GM18499 (cell line): ENCODE data around the gene MAPK1.
"Not testable (repeated sequence)": the region's sequence is repeated elsewhere in the genome, so short reads cannot be mapped to it uniquely, and the experiment has no call there.

Experiments used
- ATAC-seq: cut with Tn5 transposase; IDR thresholded peaks from one replicate; pipeline ENCODE4 v1.9.1; 2021; ENCODE audit warnings: moderate number of reproducible peaks; ENCODE audit not compliant: insufficient read depth, unreplicated experiment

Gene MAPK1

DNA sequence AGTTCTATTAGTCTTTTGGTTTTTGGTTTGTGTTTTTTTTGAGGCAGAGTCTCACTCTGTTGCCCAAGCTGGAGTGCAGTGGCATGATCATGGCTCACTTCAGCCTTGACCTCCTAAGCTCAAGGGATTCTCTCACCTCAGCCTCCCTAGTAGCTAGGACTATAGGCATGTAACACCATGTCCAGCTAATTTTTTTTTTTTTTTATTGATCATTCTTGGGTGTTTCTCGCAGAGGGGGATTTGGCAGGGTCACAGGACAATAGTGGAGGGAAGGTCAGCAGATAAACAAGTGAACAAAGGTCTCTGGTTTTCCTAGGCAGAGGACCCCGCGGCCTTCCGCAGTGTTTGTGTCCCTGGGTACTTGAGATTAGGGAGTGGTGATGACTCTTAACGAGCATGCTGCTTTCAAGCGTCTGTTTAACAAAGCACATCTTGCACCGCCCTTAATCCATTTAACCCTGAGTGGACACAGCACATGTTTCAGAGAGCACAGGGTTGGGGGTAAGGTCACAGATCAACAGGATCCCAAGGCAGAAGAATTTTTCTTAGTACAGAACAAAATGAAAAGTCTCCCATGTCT, 15.4 kb upstream of the MAPK1 start:
- ATAC-seq = not testable (repeated sequence)

DNA sequence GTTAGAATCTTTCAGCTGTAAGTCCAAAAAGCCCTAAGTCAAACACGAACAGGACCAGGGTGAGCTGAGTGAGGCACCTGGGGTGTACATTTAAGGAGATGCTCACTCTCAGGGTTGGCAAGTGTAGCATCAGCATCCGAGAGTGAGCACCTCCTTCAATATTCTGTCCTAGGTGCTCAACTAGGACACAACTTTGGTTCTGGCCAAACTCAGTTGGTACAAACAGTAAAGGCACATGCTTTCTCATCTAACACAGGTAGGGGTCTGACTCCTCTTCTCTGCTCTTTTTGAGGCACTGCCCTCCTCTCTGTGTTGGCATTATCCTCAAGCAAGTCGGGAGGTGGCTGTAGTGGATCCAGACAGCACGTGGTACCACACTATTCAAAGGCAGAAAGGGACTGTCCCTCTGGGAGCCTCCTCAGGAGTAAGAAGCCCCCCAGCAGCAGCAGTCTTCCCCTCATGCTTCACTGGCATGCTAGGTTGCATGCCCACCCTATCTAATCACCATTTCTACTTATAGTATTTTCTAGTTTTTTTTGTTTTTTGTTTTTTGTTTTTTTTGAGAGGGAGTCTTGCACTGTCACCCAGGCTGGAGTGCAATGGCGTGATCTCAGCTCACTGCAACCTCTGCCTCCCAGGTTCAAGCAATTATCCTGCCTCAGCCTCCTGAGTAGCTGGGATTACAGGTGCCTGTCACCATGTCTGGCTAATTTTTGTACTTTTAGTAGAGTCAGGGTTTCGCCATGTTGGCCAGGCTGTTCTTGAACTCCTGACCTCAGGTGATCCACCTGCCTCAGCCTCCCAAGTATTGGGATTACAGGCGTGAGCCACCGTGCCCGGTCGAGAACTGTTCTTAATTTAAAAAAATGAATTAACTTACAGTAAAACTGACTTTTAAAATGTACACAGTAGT, 14.7 kb upstream of the MAPK1 start:
- no peak for ATAC-seq

- ATAC-seq = no peak
These were observed 9.2 kb upstream of the MAPK1 start for GRCh38 chr22:21876486-21877176.

DNA sequence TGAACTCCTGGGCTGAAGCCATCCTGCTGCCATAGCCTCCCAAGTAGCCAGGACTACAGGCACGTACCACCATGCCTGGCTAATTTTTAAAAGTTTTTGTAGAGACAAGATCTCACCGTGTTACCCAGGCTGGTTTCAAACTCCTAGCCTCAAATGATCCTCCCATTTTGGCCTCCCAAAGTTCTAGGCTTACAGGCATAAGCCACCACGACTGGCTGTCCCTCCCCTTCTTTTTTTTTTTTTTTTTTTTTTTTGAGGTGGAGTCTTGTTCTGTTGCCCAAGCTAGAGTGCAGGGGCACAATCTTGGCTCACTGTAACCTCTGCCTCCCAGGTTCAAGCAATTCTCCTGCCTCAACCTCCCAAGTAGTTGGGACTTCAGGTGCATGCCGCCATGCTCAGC, 7.5 kb upstream of the MAPK1 start:
- not testable (repeated sequence) for ATAC-seq

DNA sequence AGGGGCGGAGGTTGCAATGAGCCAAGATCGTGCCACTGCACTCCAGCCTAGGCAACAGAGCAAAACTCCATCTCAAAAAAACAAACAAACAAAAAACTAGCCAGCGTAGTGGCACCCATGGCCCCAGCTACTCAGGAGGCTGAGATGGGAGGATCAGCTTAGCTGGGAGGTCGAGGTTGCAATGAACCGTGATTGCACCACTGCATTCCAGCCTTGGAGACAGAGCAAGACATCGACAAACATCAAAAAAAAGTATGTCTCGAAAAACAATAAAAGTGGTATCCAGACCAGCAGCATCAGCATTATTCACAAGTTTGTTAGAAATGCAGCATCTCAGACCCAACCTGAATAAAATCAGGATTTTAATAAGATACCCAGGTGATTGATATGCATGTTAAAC, 6.2 kb upstream of the MAPK1 start:
- no peak for ATAC-seq

GRCh38 chr22:21872741-21873140, 5.3 kb upstream of the MAPK1 start:
- not testable (repeated sequence) for ATAC-seq

- ATAC-seq = no peak
These were observed 1.2 kb upstream of the MAPK1 start for GRCh38 chr22:21868651-21869050.

DNA sequence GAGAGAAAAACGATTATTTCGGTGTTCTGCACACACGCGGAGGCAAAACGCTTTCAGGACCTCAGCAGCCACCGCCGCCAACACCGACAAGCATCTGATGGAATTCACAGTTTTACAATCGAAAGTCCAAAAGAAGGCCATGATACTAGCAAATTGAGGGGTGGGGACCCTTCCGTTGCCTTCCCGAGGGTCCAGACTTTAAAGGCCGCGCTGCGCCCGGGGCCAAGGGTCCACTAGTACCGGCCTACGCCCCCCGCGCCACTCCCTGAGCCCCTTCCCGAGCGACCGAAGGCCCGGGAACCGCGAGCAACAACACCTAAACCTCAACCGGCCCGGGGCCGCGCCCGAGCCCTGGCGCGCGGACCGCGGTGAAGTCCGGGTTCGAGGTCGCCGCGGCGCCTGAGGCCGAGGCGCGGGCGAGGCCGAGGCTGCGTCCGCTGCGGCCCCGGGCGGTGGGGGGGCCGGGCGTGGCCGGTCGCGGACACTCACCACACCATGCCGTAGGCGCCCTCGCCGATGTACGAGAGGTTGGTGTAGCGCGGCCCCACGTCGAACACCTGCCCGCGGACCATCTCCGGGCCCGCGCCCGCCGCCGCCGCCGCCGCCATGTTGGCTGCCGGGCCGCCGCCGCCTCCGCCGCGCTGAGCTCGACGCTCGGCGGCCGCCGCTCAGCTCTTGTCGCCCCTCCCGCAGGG, 465 bp downstream of the MAPK1 start:
- peak; percentile 5 for ATAC-seq

GRCh38 chr22:21865041-21865440, 2.4 kb downstream of the MAPK1 start:
- ATAC-seq = no peak

DNA sequence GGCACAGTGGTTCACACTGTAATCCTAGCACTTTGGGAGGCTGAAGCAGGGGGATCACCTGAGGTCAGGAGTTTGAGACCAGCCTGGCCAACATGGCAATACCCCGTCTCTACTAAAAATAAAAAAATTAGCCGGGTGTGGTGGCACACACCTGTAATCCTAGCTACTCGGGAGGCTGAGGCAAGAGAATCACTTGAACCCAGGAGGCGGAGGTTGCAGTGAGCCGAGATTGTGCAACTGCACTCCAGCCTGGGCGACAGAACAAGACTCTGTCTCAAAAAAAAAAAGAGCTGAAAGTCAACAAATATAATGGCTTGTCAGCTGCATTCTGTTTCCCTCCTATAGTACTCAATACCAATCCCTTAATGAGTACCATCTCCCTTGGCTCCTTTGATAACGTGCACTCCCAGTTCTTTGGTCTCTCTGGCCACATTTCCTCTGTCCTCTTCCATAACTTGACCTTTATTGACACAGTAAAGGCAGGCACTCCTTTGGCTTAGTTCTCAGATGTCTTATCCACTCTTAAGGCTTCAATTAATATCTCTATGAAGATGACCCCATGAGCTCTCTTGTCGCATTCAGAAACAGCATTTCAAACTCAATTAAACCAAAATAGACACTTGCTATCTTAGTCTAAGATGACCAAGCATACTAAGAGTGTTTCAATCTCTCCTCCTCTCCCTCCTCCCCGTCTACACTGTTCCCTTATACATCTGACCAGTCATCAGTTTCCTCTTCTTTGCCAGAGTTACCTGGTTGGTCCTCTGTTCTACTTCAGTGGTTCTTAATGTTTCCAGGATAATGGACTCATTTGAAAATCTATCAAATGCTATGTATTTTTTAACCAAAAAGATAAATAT, 4.8 kb downstream of the MAPK1 start:
- ATAC-seq = no peak

- ATAC-seq = no peak
These were observed 5.6 kb downstream of the MAPK1 start for GRCh38 chr22:21861851-21862250.

- ATAC-seq = no peak
These were observed 6.1 kb downstream of the MAPK1 start for GRCh38 chr22:21861264-21861848.

- no peak for ATAC-seq
These were observed 6.9 kb downstream of the MAPK1 start for GRCh38 chr22:21860491-21861039.

GRCh38 chr22:21858025-21858764, 9.2 kb downstream of the MAPK1 start:
- no peak for ATAC-seq

DNA sequence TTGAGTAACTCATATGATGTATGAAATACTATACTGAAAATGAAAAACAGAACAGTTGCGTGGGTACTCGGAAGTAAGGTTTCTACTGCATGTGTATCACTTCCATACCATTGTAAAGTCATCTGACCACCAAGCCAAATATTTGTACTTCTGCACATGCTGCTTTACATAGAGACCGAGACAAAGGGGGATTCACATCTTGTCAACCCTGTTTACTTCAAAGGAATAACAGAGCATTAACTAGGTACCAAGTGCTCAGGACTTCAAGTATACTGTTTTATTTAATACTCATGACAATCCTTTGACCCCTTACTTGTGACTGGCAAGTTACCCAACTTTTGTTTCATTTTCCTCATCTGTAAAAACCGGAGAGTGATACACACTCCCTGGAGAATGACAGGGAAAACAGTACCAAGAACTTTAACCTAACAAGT, 9.9 kb downstream of the MAPK1 start:
- no peak for ATAC-seq

GRCh38 chr22:21856868-21857267, 10.6 kb downstream of the MAPK1 start:
- no peak for ATAC-seq

DNA sequence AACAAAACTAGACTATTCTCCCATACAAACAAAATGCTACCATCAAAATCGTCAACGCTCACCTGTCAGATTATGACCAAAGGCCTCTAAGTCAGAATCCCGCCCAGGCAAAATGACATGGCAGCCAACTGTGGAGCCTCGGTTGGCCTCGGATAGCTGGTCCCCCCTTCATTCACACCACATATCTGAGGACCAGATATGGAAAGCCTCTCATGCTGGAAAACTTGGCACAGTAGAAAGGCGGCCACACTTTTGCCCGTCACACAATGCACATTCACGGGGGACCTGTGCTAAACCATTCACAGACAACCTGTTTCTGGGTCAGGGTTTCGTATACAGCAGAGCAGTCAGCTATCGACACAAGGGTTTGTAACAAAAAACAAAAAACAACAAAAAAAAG, 11.2 kb downstream of the MAPK1 start:
- no peak for ATAC-seq

DNA sequence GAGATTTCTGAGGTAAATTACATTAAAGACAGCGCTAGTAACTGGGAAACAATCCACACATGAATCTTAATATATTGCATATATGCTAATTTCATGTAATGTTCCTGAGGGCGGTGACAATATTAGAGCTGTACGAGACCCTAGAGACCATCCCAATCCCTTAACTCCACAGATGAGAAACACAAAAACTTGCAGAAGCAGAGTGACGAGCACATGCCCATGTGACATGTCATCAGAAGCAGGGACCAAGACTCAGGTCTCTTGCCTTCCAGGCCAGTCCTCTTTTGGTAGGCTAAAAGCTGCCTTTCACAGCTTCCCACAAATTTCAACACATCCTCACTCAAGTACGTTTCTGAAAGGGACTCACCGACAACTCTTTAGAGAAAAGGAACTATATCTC, 11.8 kb downstream of the MAPK1 start:
- no peak for ATAC-seq
